ENCODE measurements around the gene TMEM163. TPM values are rescaled to one million over a fixed set of nuclear protein-coding genes. Genes with fewer than 3 reads are reported as not detected.

TMEM163 gene
- total RNA-seq, 6 experiments from 2014 or later: not detected

GRCh38 chr2:134433979-134434378 is 284.8 kb downstream of the TMEM163 start:
- no peak for DNase-seq
- Mint-ChIP-seq H3K9me3 (no peaks in the 10 kb centered on the region), H3K27me3 (ENCODE audit: insufficient read depth) (no peaks in the 10 kb centered on the region; the same call in 1 of the 2 replicates), H3K36me3 (ENCODE audit: low read depth) (peaks cover 54% of the 10 kb centered on the region), H3K4me3 (no peak overlapping the region), H3K27ac (no peak overlapping the region), H3K4me1 (ENCODE audit: low read depth) (peaks cover 35% of the 10 kb centered on the region)
- no peak for TF ChIP-seq CTCF (IDR thresholded peaks at IDR 0.05)

- Mint-ChIP-seq H3K4me1 (ENCODE audit: low read depth) (peaks cover 35% of the 10 kb centered on the region), H3K27me3 (ENCODE audit: insufficient read depth) (no peaks in the 10 kb centered on the region; the same call in 1 of the 2 replicates), H3K36me3 (ENCODE audit: low read depth) (peaks cover 54% of the 10 kb centered on the region), H3K27ac (no peak overlapping the region), H3K9me3 (no peaks in the 10 kb centered on the region), H3K4me3 (no peak overlapping the region)
- no peak for TF ChIP-seq CTCF (IDR thresholded peaks at IDR 0.05)
- no peak for DNase-seq
Observed at GRCh38 chr2:134433469-134433868, 285.3 kb downstream of the TMEM163 start.

DNA sequence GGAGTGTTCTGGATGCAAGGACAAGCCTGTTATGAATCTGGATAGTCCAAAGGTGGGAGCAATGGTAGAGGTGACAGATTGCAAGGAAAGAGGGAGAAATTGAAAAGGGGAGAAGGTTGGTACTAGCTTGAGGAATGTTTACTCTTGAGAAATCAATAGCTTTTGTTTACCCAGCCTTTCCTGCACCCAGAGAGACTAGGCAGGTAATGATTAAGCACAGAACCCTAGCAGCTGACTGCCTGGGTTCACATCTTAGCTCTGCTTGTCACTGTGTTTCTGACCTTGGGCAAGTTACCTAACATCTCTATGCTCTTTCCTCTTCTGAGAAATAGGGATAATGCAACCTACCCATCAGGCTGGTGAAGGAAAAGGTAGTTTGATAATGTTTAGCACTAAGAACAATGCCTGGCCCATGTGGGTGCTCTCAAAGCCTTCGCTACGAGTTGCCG is 286.3 kb downstream of the TMEM163 start:
- Mint-ChIP-seq H3K4me1 (ENCODE audit: low read depth) (peaks cover 35% of the 10 kb centered on the region), H3K4me3 (peak overlapping the region; percentile 54), H3K36me3 (ENCODE audit: low read depth) (peaks cover 58% of the 10 kb centered on the region), H3K27me3 (ENCODE audit: insufficient read depth) (no peaks in the 10 kb centered on the region; the same call in 1 of the 2 replicates), H3K27ac (peak overlapping the region; percentile 46), H3K9me3 (no peaks in the 10 kb centered on the region)
- DNase-seq: no peak
- TF ChIP-seq CTCF (IDR thresholded peaks at IDR 0.05): no peak

- DNase-seq: peak; percentile 36
- Mint-ChIP-seq H3K4me3 (peak overlapping the region; percentile 54), H3K27me3 (ENCODE audit: insufficient read depth) (no peaks in the 10 kb centered on the region; the same call in 1 of the 2 replicates), H3K9me3 (no peaks in the 10 kb centered on the region), H3K36me3 (ENCODE audit: low read depth) (peaks cover 63% of the 10 kb centered on the region), H3K27ac (peak overlapping the region; percentile 46), H3K4me1 (ENCODE audit: low read depth) (peaks cover 35% of the 10 kb centered on the region)
- TF ChIP-seq CTCF (IDR thresholded peaks at IDR 0.05): no peak
Observed at GRCh38 chr2:134431838-134432434, 286.9 kb downstream of the TMEM163 start.

GRCh38 chr2:134429886-134430285 is 288.9 kb downstream of the TMEM163 start:
- peaks cover 44% of the 10 kb centered on the region for H3K4me1 Mint-ChIP-seq (ENCODE audit: low read depth)
- peaks cover 62% of the 10 kb centered on the region for H3K36me3 Mint-ChIP-seq (ENCODE audit: low read depth)
- no peak overlapping the region for H3K27ac Mint-ChIP-seq
- H3K9me3 Mint-ChIP-seq: no peaks in the 10 kb centered on the region
- no peak for TF ChIP-seq CTCF (IDR thresholded peaks at IDR 0.05)
- no peak for DNase-seq
- H3K27me3 Mint-ChIP-seq (ENCODE audit: insufficient read depth): no peaks in the 10 kb centered on the region; the same call in none of the 2 replicates
- H3K4me3 Mint-ChIP-seq: no peak overlapping the region

Data from HFFc6 (cell line).